ENCODE data around the gene STRN.
"Not testable (repeated sequence)": the region's sequence is repeated elsewhere in the genome, so short reads cannot be mapped to it uniquely, and the experiment has no call there.

- TF ChIP-seq ASH2L (IDR thresholded peaks at IDR 0.05; ENCODE audit: borderline replicate concordance, low read depth); POLR2AphosphoS5 (IDR thresholded peaks at IDR 0.05; ENCODE audit: low read length); NFYA (IDR thresholded peaks at IDR 0.05; ENCODE audit: borderline replicate concordance, low read depth, low read length); GATAD2B (conservative IDR thresholded peaks at IDR 0.05; ENCODE audit: low read depth); CTCF (IDR thresholded peaks at IDR 0.05 in 2 of 3, conservative IDR thresholded peaks at IDR 0.05 in 1 of 3; ENCODE audit: control insufficient read depth in 2 of 3, extremely low read depth in 1 of 3, insufficient read depth in 1 of 3, low read depth in 3 of 3, low read length in 3 of 3): not testable (repeated sequence)
Measured at GRCh38 chr2:36936526-36936925, 29.8 kb downstream of the STRN start.

All from GM12878 (cell line).